Measurements from ENCODE around the gene KRT80.

GRCh38 chr12:52212701-52213563 is 21.1 kb upstream of the KRT80 start:
- no peak for TF ChIP-seq CTCF (IDR thresholded peaks at IDR 0.05)
- no peak for TF ChIP-seq POLR2A (IDR thresholded peaks at IDR 0.05)
- no peak for TF ChIP-seq POLR2AphosphoS5 (IDR thresholded peaks at IDR 0.05)
- TF ChIP-seq EP300 (IDR thresholded peaks at IDR 0.05), result no peak
